Measurements from ENCODE around the gene KCND3.

Gene KCND3

DNA sequence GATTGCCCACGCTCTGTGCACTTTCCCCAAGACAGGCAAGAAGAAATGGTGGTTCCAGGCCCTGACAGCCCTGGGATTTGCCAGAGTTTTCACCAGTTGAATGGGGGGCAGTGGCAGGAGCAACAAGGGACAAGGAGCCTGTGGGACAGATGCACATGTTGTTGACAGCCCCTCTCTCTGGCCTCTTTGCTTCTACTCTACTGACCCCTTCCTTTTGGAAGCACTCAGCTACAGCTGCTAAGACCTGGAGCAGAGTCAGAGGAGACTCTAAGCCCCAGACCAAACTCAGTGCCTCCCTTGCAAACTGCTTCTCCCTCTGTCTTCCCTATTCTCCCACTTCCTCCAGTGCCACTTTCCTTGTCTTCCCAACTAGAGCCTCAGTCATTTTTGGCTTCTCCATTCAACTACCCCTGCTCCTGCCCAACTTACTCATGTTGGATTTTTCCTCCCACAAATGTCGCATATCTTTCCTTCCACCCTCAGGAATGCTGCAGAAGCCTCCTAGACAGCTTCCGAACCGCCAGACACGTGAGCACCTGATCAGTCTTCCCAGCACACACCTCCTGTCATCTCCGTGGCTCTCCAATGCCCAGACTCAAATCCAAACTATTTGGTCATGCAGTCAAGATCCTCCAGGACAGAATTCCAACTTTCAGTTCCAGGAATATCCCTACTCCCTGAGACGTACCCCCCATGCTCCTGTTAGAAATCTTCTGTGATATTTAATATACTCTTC is 259.4 kb downstream of the KCND3 start:
- DNase-seq (ENCODE audit: low read depth) = peak; percentile 40

DNA sequence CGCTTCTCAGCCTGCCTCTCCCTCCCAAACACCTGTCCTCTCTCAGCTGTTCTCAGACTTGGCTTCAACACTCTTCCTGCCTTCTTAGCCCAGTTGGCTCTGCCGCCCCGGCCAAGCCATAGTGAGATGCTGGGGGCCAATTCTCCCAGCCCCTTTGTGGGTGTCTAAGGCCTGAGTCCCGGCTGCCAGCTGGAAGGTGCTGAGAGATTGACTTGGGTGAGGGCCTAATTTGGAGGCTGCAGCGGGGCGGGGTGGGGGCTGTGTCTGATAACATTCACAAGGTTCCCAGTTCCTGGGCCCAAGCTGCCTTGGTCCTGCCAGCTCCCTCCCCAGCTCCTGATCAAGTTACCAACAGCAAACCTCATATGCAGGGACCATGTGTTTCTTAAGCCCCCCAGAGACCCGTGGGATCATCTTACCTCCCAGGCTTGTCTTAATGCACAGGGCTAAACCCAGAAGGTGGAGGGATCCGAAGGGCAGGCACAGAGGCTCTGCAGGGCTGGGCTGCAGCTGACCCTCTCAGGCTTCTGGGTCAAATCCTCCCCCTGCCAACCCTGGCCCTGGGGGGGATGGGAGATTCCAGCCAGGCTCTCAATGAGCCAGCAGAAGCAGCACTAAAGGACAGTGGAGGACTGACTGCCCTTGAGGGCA is 260.1 kb downstream of the KCND3 start:
- no peak for DNase-seq (ENCODE audit: low read depth)

DNA sequence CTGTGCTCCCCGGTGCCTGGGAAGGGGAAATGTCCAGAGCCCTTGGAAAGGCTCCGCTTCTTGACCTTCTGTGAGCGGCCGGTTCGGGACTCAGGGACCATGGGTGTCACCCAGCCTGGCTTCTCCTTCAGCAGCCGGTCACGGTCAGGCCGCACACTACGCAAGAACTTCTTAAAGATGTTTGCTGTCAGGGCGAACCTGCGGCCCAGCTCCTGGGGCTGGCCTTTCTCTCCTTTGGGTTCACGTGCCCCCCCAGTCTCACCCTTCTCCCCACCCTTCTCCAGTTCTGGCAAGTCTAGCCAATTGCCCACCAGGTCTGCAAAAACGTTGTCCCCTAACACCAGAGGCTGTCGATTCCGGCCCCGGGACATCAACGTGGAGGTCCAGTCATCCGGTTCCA is 262.4 kb downstream of the KCND3 start:
- DNase-seq (ENCODE audit: low read depth) = no peak

DNA sequence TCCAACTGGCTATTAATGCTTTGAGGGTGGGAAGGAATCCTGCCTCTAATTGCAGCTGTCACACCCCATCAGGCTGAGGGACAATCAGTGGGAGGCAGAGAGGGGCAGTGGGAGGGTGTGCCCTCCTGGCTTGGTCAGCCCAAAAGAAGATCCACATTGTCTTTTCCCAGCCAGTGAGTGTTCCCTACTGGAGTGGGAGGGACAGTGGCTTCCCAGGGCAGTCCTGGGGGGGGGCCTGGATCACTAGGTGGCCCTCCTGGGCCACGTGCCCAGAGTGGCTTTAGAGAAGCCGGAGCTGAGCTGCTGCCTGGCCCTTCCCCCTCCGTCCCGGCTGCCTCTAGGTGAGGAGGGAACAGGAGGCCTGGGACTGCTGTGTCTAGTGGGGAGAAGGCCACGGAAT is 264.3 kb downstream of the KCND3 start:
- no peak for DNase-seq (ENCODE audit: low read depth)

DNA sequence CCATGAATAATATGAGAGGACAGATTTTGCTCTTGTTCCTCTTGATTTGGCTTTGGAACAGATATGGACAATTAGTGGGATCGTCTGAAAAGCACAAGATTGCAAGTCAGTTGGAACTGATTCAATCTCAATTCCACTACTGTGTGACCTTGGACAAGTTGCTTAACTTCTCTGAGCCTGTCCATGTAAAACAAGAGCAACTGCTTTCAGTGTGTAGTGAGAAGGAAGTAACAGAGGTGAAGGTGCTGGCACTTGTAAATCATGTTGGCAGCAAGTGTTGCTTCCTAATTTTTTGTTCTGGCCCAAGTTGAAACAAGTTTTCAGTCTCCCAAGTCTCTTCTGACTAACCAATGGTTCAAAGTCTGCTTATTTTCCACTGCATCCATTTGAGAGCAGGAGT is 265.6 kb downstream of the KCND3 start:
- DNase-seq (ENCODE audit: low read depth) = no peak

DNA sequence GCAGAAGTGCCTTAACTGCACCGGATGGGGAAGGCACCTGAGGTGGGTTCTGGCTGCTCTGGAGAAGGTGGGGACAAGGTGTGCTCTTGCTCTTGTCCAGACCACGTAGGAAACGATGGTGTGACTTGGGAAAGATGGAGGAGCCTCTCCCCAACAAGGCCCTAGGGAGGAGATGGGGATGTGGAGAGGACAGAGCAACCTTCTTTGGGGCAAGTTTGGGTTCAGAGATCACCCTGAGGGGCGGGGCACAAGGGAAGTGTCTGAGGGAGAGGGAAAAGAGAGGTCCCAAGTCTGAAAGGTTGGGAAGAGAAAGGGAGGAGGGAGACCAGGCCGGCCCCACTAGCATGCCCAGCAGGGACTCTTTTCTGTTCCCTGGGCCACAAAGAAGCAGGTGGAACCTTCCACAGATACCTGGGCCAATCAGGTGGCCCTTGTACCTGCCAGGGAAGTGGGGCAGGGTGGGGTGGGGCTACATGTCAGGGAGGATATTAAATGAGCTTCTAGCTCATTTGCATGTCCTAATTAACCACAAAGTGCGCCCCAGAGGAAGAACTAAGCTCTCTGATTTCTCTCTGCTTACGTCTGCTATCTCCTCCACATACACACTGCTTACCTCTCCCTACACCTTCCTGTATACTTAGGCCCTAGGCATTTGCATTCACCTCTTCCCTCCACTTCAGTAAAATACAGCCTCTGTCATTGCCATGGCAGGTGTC is 266.2 kb downstream of the KCND3 start:
- no peak for DNase-seq (ENCODE audit: low read depth)

DNA sequence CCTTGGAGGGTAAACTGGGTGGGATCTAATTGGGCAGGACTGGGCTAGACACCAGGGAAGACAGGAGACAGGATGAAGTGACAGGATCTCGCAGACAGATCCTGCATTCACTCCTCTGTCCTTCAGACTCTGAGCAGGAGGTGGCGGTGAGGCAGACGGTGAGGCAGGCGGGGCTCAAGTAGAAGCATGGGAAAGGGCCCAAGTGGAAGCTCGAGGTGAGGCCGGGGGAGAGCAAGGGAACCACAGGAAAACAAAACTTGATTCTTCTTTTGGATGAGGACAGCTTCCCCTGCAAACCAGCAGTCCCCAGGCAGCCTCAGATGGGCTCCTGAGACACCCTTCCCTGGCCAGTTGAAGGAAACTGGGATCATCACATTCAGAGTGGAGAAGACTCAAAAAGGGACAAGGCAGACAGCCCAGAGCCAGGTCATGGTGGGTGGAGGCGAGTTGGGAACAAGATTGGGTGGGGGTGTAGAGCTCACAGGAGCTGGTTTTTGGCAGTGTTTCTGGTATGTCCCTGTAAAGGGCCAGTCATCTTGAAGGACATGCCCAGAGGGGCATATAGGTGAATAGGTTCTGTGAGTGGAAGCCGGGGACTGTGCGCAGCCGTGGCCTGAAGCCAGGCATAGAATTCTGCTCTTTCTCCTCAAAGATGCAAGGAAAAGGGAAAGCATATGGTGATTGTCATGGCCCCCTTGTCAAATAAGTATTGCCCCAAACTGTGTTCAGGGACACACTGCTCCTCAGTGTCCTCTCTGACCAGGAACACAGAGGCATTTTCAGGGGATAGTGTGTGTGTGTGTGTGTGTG is 268.3 kb downstream of the KCND3 start:
- no peak for DNase-seq (ENCODE audit: low read depth)
